ENCODE results near the gene CDC14A.

DNA sequence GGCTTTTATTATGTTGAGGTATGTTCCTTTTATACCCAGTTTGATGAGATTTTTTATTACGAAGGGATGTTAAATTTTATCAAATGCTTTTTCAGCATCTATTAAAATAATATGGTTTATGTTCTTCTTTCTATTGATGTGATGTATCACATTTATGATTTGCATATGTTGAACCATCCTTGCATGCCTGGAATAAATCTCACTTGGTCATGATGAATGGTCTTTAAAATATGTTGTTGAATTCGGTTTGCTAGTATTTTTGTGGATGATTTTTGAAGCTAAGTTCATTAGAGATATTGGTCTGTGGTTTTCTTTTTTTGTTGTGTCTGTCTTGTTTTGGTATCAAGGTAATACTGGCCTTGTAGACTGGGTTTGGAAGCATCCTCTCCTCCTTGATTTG lies 199.7 kb downstream of the CDC14A start:
- no peak for TF ChIP-seq CTCF (conservative IDR thresholded peaks at IDR 0.05 in 1 of 2, IDR thresholded peaks at IDR 0.05 in 1 of 2; ENCODE audit: low read depth in 1 of 2, low read length in 2 of 2)
- no peak for TF ChIP-seq EZH2 (IDR thresholded peaks at IDR 0.05; ENCODE audit: low read length, missing control alignments)

Data from fibroblast of lung (primary cell).